Stomach (tissue), 9 donors: ENCODE results near the gene ADCY4. TPM values are rescaled to one million over a fixed set of nuclear protein-coding genes. Genes with fewer than 3 reads are reported as not detected.

Experiments
- DNase-seq, 2 donors: peaks; one replicate each; pipeline versions ENCODE4 v3.0.0 to v3.0.0-alpha.2; 2013 to 2019
- H3K27ac ChIP-seq, 5 donors: fragments of 200-600 bp in 4 of 5; sonication (generic) in 4 of 5; one replicate each; pipeline ENCODE4 v1.5.1; 2013 to 2019; ENCODE audit warnings: mild to moderate bottlenecking in 1 of 5, moderate library complexity in 1 of 5
- H3K27me3 ChIP-seq, 3 donors: fragments of 200-600 bp; sonication (generic); one replicate each; pipeline ENCODE4 v1.5.1; 2017 to 2019; ENCODE audit warnings: mixed run types in 1 of 3
- H3K36me3 ChIP-seq, 4 donors: fragments of 200-600 bp; sonication (generic); 1 replicate in 3 of 4; 2 replicates in 1 of 4; pipeline ENCODE4 v1.5.1; 2016 to 2019
- H3K4me1 ChIP-seq, 4 donors: fragments of 200-600 bp; sonication (generic); one replicate each; pipeline ENCODE4 v1.5.1; 2016 to 2019
- H3K4me3 ChIP-seq, 4 donors: fragments of 200-600 bp; sonication (generic) in 3 of 4; one replicate each; pipeline ENCODE4 v1.5.1; 2016 to 2019; ENCODE audit warnings: mild to moderate bottlenecking in 1 of 4
- H3K9me3 ChIP-seq, 4 donors: fragments of 200-600 bp; sonication (generic); one replicate each; pipeline ENCODE4 v1.5.1; 2016 to 2019
- CTCF ChIP-seq, 7 experiments: fragments of 450-650 bp in 4 of 7; fragments of 200-600 bp in 3 of 7; sonication (generic) in 3 of 7; IDR thresholded peaks; one replicate each; pipeline ENCODE4 v1.5.1; 2016 to 2019; ENCODE audit warnings: antibody characterized with exemption in 7 of 7, control low read depth in 2 of 7, mild to moderate bottlenecking in 1 of 7
- EP300 ChIP-seq: sonication (generic); formaldehyde crosslinking; IDR thresholded peaks from one replicate; pipeline ENCODE4 v1.6.1; 2017; ENCODE audit warnings: antibody characterized with exemption
- POLR2A ChIP-seq, 4 donors: fragments of 450-650 bp; IDR thresholded peaks; one replicate each; pipeline ENCODE4 v1.6.1; 2016; ENCODE audit warnings: antibody characterized with exemption in 4 of 4, control low read depth in 2 of 4, mild to moderate bottlenecking in 1 of 4, moderate library complexity in 1 of 4
- POLR2AphosphoS5 ChIP-seq, 3 donors: sonication (generic); formaldehyde crosslinking; IDR thresholded peaks; one replicate each; pipeline ENCODE4 v1.6.1; 2016; ENCODE audit warnings: antibody characterized with exemption in 3 of 3
- WGBS, 5 donors: extraction: QIAGEN DNeasy Blood & Tissue Kit in 3 of 5; methylation state at CpG; one replicate each; pipeline versions ENCODE4 v1.1.5 to v1.1.7; 2013 to 2018; 5-methylcytosine and 5-hydroxymethylcytosine counted together
- intact Hi-C: fragments of 100-400 bp; cut with DNase I; formaldehyde crosslinking; loops from one replicate; pipeline ENCODE4 v1.15.1; 2023; ENCODE audit warnings: low total_unique reads
- polyA plus RNA-seq, 3 donors: library from polyadenylated mRNA; stranded (reverse); fragments of 200-250 nt; gene quantifications; one replicate each; pipeline ENCODE4 v1.2.3, GENCODE V29; 2013
- total RNA-seq, 5 donors: library from RNA; depleted of rRNA; stranded (reverse); fragments of >200 nt; gene quantifications; one replicate each; pipeline versions ENCODE4 v1.1.0 to v1.2.3, GENCODE V29; 2014 to 2016
- donor health status: healthy with polysubstance abuse.
- donor health status: Bipolar disorder and iron deficiency.
- donor health status: healthy.

The ADCY4 gene
- total and polyA plus RNA-seq, 8 donors: 15.2 to 118 (median 25.8) TPM

- Histone ChIP-seq H3K27ac (no peak overlapping the region), H3K27me3 (no peaks in the 10 kb centered on the region), H3K4me1 (peaks cover 0 to under 1% (median 0%) of the 10 kb centered on the region in 4 donors), H3K4me3 (no peak overlapping the region), H3K36me3 (peaks cover 0 to 14% (median 7%) of the 10 kb centered on the region in 4 donors), H3K9me3 (no peaks in the 10 kb centered on the region)
- whole genome bisulfite sequencing, 5 donors: 76 to 91% (median 88%) methylated on average over 8 of the region's 8 CpGs
- DNase-seq: peak in 1 of 2 donors; percentile 8
- TF ChIP-seq POLR2AphosphoS5 (IDR thresholded peaks at IDR 0.05): no peak
- no peak for TF ChIP-seq POLR2A (IDR thresholded peaks at IDR 0.05)
- TF ChIP-seq EP300: no peak
- TF ChIP-seq CTCF (IDR thresholded peaks at IDR 0.05): no peak
- intact Hi-C loops: no loop called here
Observed at GRCh38 chr14:24381363-24382063, 46.6 kb upstream of the ADCY4 start.

- intact Hi-C loops: no loop called here
- Histone ChIP-seq H3K27me3 (no peaks in the 10 kb centered on the region), H3K36me3 (peaks cover 0 to 28% (median 18%) of the 10 kb centered on the region in 4 donors), H3K27ac (no peak overlapping the region), H3K4me1 (no peaks in the 10 kb centered on the region), H3K9me3 (no peaks in the 10 kb centered on the region), H3K4me3 (no peak overlapping the region)
- TF ChIP-seq POLR2AphosphoS5 (IDR thresholded peaks at IDR 0.05): no peak
- 76 to 85% (median 81%) methylated on average over 15 of the region's 15 CpGs for WGBS, 5 donors
- DNase-seq: peak in 1 of 2 donors; percentile 16
Observed at GRCh38 chr14:24379907-24380730, 45.2 kb upstream of the ADCY4 start.

GRCh38 chr14:24378981-24379906 lies 44.4 kb upstream of the ADCY4 start:
- 67 to 75% (median 71%) methylated on average over 7 of the region's 7 CpGs for WGBS, 5 donors
- no peaks in the 10 kb centered on the region for H3K4me1 ChIP-seq
- H3K9me3 ChIP-seq: no peaks in the 10 kb centered on the region
- no peak overlapping the region for H3K4me3 ChIP-seq
- no peak for DNase-seq
- H3K36me3 ChIP-seq: peaks cover 0 to 37% (median 24%) of the 10 kb centered on the region in 4 donors
- intact Hi-C loops: no loop called here
- H3K27ac ChIP-seq: no peak overlapping the region
- TF ChIP-seq POLR2A (IDR thresholded peaks at IDR 0.05) (no peak), EP300 (no peak), POLR2AphosphoS5 (IDR thresholded peaks at IDR 0.05) (no peak), CTCF (IDR thresholded peaks at IDR 0.05) (no peak)
- H3K27me3 ChIP-seq: no peaks in the 10 kb centered on the region

- H3K4me3 ChIP-seq: no peak overlapping the region
- WGBS, 5 donors: 67 to 92% (median 84%) methylated on average over 3 of the region's 3 CpGs
- H3K27me3 ChIP-seq: no peaks in the 10 kb centered on the region
- H3K27ac ChIP-seq: no peak overlapping the region
- DNase-seq: peak in 1 of 2 donors; percentile 4
- H3K9me3 ChIP-seq: no peaks in the 10 kb centered on the region
- intact Hi-C loops: no loop called here
- peaks cover 0 to 46% (median 31%) of the 10 kb centered on the region in 4 donors for H3K36me3 ChIP-seq
- H3K4me1 ChIP-seq: no peaks in the 10 kb centered on the region
- TF ChIP-seq POLR2AphosphoS5 (IDR thresholded peaks at IDR 0.05) (no peak), POLR2A (IDR thresholded peaks at IDR 0.05) (no peak), CTCF (IDR thresholded peaks at IDR 0.05) (no peak), EP300 (no peak)
Observed at GRCh38 chr14:24378327-24378726, 43.5 kb upstream of the ADCY4 start.
